Midbrain (tissue), 1 donor: ENCODE results near the gene DOCK10.
"Not testable (repeated sequence)": the region's sequence is repeated elsewhere in the genome, so short reads cannot be mapped to it uniquely, and the experiment has no call there.

Experiments
- DNase-seq: peaks from one replicate; lab custom pipeline; 2025; lab: John Stamatoyannopoulos, UW

DOCK10 gene

GRCh38 chr2:225041851-225042799 is at the start of gene DOCK10:
Gene DOCK10, minus strand, starts transcription at chr2:225042468. Its CDS starts 94 bp downstream, at chr2:225042374.
- DNase-seq, result peak; percentile 62

GRCh38 chr2:225091336-225091735 is 49.1 kb upstream of the DOCK10 start:
- no peak for DNase-seq

GRCh38 chr2:225090746-225091145 is 48.5 kb upstream of the DOCK10 start:
- no peak for DNase-seq

GRCh38 chr2:225086915-225087314 is 44.6 kb upstream of the DOCK10 start:
- no peak for DNase-seq

GRCh38 chr2:225086439-225086838 is 44.2 kb upstream of the DOCK10 start:
- no peak for DNase-seq

GRCh38 chr2:225083276-225083675 is 41.0 kb upstream of the DOCK10 start:
- no peak for DNase-seq

- no peak for DNase-seq
Observed at GRCh38 chr2:225076125-225076524, 33.9 kb upstream of the DOCK10 start.

- no peak for DNase-seq
Observed at GRCh38 chr2:225074919-225075681, 32.8 kb upstream of the DOCK10 start.

- DNase-seq, result no peak
Observed at GRCh38 chr2:225074366-225074765, 32.1 kb upstream of the DOCK10 start.

GRCh38 chr2:225073198-225073597 is 30.9 kb upstream of the DOCK10 start:
- DNase-seq, result no peak

GRCh38 chr2:225072444-225072843 is 30.2 kb upstream of the DOCK10 start:
- no peak for DNase-seq

GRCh38 chr2:225070811-225071210 is 28.5 kb upstream of the DOCK10 start:
- DNase-seq, result peak; percentile 84

- DNase-seq, result no peak
Observed at GRCh38 chr2:225069966-225070365, 27.7 kb upstream of the DOCK10 start.

GRCh38 chr2:225069477-225069876 is 27.2 kb upstream of the DOCK10 start:
- no peak for DNase-seq

- no peak for DNase-seq
Observed at GRCh38 chr2:225065882-225066281, 23.6 kb upstream of the DOCK10 start.

- no peak for DNase-seq
Observed at GRCh38 chr2:225064928-225065327, 22.7 kb upstream of the DOCK10 start.

GRCh38 chr2:225064362-225064761 is 22.1 kb upstream of the DOCK10 start:
- DNase-seq, result no peak

- no peak for DNase-seq
Observed at GRCh38 chr2:225056330-225057073, 14.2 kb upstream of the DOCK10 start.

- no peak for DNase-seq
Observed at GRCh38 chr2:225055714-225056113, 13.4 kb upstream of the DOCK10 start.

GRCh38 chr2:225052703-225053102 is 10.4 kb upstream of the DOCK10 start:
- DNase-seq, result no peak

- not testable (repeated sequence) for DNase-seq
Observed at GRCh38 chr2:225047502-225047901, 5.2 kb upstream of the DOCK10 start.

- DNase-seq, result no peak
Observed at GRCh38 chr2:225042800-225043167, 516 bp upstream of the DOCK10 start.
